ENCODE results near the gene DYNLT4. TPM values are rescaled to one million over a fixed set of nuclear protein-coding genes. Genes with fewer than 3 reads are reported as not detected.

Gene DYNLT4
- total and polyA plus RNA-seq, 2 of the 13 experiments (the other 11 are each of a cell fraction or from before 2014, with no cell fraction given), result 0.77 TPM; not detected in 1

DNA sequence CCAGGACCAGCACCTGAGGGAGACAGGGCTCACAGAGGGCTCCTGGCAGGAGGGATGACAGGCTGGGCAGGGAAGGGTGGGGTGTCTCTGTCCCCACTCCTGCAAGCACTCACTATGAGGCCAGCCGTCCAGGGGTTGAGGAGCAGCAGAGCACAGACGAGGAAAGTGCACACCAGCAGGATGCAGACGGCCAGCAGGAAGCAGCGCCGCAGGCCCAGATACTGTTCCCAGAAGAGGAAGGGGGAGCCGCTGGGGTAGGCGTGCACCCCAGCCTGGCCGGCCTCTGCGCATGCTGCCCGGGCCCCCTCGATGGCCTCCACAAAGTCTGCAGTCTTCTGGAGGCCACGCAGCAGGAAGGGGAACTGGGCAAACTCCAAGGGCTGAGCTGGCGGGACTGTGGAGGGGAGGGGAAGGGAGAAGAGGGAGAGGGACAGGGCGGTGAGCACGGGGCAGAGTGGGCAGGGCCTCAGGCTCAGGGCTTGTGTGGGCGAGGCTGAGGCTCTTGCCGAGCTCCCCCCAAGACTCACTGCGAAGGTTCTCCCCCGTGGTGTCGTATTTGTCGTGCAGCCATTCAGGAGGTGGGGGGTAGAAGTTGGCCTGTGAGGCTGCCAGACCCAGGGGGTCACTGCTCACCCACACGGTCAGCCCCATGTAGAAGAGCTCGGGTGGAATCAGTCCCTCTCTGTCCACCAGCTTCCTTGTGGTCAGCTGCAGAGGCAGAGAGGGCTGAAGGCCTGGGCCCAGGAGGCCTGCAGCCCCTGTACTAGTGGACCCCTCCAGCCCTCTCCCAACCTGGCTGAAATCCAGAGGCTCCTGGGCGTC, 19.4 kb upstream of the DYNLT4 start (continued):
- TF ChIP-seq ZNF577 (CRISPR knock-in tag; IDR thresholded peaks at IDR 0.05; ENCODE audit: borderline replicate concordance, low read depth) (no peak), PAWR (CRISPR knock-in tag; IDR thresholded peaks at IDR 0.05; ENCODE audit: borderline replicate concordance) (no peak), RFX5 (IDR thresholded peaks at IDR 0.05; ENCODE audit: low read depth, low read length) (no peak), ZNF530 (CRISPR knock-in tag; IDR thresholded peaks at IDR 0.05; ENCODE audit: low read depth) (0 out of 2 replicates have a peak, but pooled peaks have one; percentile 55), ZNF30 (CRISPR knock-in tag; IDR thresholded peaks at IDR 0.05) (0 out of 2 replicates have a peak, but pooled peaks have one; percentile 53), ZNF619 (CRISPR knock-in tag; IDR thresholded peaks at IDR 0.05) (peak; percentile 46; the same call in 1 of the 2 replicates), CENPT (CRISPR knock-in tag; IDR thresholded peaks at IDR 0.05; ENCODE audit: low read depth) (peak; percentile 55; the same call in 1 of the 2 replicates), TOE1 (CRISPR knock-in tag; IDR thresholded peaks at IDR 0.05) (no peak), ATF3 (CRISPR knock-in tag; IDR thresholded peaks at IDR 0.05) (peak; percentile 30; the same call in 1 of the 2 replicates), NR2F6 (IDR thresholded peaks at IDR 0.05) (peak; percentile 24; the same call in 1 of the 2 replicates), NR2F6 (CRISPR knock-in tag; IDR thresholded peaks at IDR 0.05) (peak; percentile 41; the same call in 1 of the 2 replicates), HIVEP1 (CRISPR knock-in tag; IDR thresholded peaks at IDR 0.05) (peak; percentile 71; the same call in 1 of the 2 replicates), SKIL (CRISPR knock-in tag; IDR thresholded peaks at IDR 0.05; ENCODE audit: borderline replicate concordance) (peak; percentile 64; the same call in 1 of the 2 replicates), CBX2 (IDR thresholded peaks at IDR 0.05; ENCODE audit: low read depth, low read length) (no peak), CBX2 (CRISPR knock-in tag; IDR thresholded peaks at IDR 0.05; ENCODE audit: low read depth) (no peak), KAT7 (CRISPR knock-in tag; IDR thresholded peaks at IDR 0.05; ENCODE audit: borderline replicate concordance) (0 out of 2 replicates have a peak, but pooled peaks have one; percentile 28), SKI (IDR thresholded peaks at IDR 0.05; ENCODE audit: partially characterized antibody) (no peak), PITX1 (CRISPR knock-in tag; IDR thresholded peaks at IDR 0.05) (no peak; the same call in 1 of the 2 replicates), ZNF44 (CRISPR knock-in tag; IDR thresholded peaks at IDR 0.05) (no peak), ARID2 (CRISPR knock-in tag; IDR thresholded peaks at IDR 0.05; ENCODE audit: borderline replicate concordance) (0 out of 2 replicates have a peak, but pooled peaks have one; percentile 43)
- TF ChIP-seq, protein P1, sequence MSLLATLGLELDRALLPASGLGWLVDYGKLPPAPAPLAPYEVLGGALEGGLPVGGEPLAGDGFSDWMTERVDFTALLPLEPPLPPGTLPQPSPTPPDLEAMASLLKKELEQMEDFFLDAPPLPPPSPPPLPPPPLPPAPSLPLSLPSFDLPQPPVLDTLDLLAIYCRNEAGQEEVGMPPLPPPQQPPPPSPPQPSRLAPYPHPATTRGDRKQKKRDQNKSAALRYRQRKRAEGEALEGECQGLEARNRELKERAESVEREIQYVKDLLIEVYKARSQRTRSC (CRISPR knock-in tag; IDR thresholded peaks at IDR 0.05; ENCODE audit: low read depth), result no peak
- TF ChIP-seq, protein P2, sequence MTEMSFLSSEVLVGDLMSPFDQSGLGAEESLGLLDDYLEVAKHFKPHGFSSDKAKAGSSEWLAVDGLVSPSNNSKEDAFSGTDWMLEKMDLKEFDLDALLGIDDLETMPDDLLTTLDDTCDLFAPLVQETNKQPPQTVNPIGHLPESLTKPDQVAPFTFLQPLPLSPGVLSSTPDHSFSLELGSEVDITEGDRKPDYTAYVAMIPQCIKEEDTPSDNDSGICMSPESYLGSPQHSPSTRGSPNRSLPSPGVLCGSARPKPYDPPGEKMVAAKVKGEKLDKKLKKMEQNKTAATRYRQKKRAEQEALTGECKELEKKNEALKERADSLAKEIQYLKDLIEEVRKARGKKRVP (CRISPR knock-in tag; IDR thresholded peaks at IDR 0.05), result no peak
- TF ChIP-seq, protein P3, sequence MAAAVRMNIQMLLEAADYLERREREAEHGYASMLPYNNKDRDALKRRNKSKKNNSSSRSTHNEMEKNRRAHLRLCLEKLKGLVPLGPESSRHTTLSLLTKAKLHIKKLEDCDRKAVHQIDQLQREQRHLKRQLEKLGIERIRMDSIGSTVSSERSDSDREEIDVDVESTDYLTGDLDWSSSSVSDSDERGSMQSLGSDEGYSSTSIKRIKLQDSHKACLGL (CRISPR knock-in tag; IDR thresholded peaks at IDR 0.05), result peak; percentile 46
